Measurements from ENCODE around the gene PCSK9.
"Not testable (repeated sequence)": the region's sequence is repeated elsewhere in the genome, so short reads cannot be mapped to it uniquely, and the experiment has no call there.

Gene PCSK9

GRCh38 chr1:55010194-55010886 is 29.0 kb upstream of the PCSK9 start:
- no peak for DNase-seq

- DNase-seq: no peak
Measured at GRCh38 chr1:55010887-55011217, 28.5 kb upstream of the PCSK9 start.

- no peak for DNase-seq
Measured at GRCh38 chr1:55012661-55013060, 26.7 kb upstream of the PCSK9 start.

GRCh38 chr1:55015123-55015522 is 24.2 kb upstream of the PCSK9 start:
- no peak for DNase-seq

- DNase-seq: no peak
Measured at GRCh38 chr1:55015731-55016620, 23.4 kb upstream of the PCSK9 start.

GRCh38 chr1:55018395-55018794 is 21.0 kb upstream of the PCSK9 start:
- DNase-seq: no peak

GRCh38 chr1:55021942-55022546 is 17.3 kb upstream of the PCSK9 start:
- peak; percentile 69 to 74 for DNase-seq

- DNase-seq: not testable (repeated sequence)
Measured at GRCh38 chr1:55024163-55024562, 15.2 kb upstream of the PCSK9 start.

- not testable (repeated sequence) for DNase-seq
Measured at GRCh38 chr1:55026682-55027081, 12.7 kb upstream of the PCSK9 start.

GRCh38 chr1:55031098-55031497 is 8.2 kb upstream of the PCSK9 start:
- not testable (repeated sequence) for DNase-seq

- DNase-seq: no peak
Measured at GRCh38 chr1:55033265-55033614, 6.1 kb upstream of the PCSK9 start.

- no peak for DNase-seq
Measured at GRCh38 chr1:55034476-55035133, 4.7 kb upstream of the PCSK9 start.

GRCh38 chr1:55035904-55036303 is 3.4 kb upstream of the PCSK9 start:
- DNase-seq: no peak

GRCh38 chr1:55037733-55038551 is 1.4 kb upstream of the PCSK9 start:
- no peak for DNase-seq

- no peak for DNase-seq
Measured at GRCh38 chr1:55038552-55038838, 853 bp upstream of the PCSK9 start.

- no peak for DNase-seq
Measured at GRCh38 chr1:55038974-55039341, 390 bp upstream of the PCSK9 start.

- no peak for DNase-seq
Measured at GRCh38 chr1:55040083-55040932, 960 bp downstream of the PCSK9 start.

- no peak for DNase-seq
Measured at GRCh38 chr1:55040933-55041494, 1.7 kb downstream of the PCSK9 start.

GRCh38 chr1:55041613-55042012 is 2.3 kb downstream of the PCSK9 start:
- no peak for DNase-seq

GRCh38 chr1:55043011-55043410 is 3.7 kb downstream of the PCSK9 start:
- DNase-seq: no peak

GRCh38 chr1:55043726-55044125 is 4.4 kb downstream of the PCSK9 start:
- no peak for DNase-seq
